WTC11 (cell line): ENCODE data around the gene SF3B1. TPM values are rescaled to one million over a fixed set of nuclear protein-coding genes. Genes with fewer than 3 reads are reported as not detected.
"Not testable (repeated sequence)": the region's sequence is repeated elsewhere in the genome, so short reads cannot be mapped to it uniquely, and the experiment has no call there.

Experiments used
- ATAC-seq: fragments of 200-7000 bp; cut with Tn5 transposase; 2 replicates; pipeline ENCODE4 v1.10.0; 2021; ENCODE audit warnings: mild to moderate bottlenecking, moderate library complexity
- CTCF ChIA-PET: fragments of 300-600 bp; sonication (Branson Sonifier 250); formaldehyde crosslinking; loops from one replicate; lab custom pipeline; 2021; ENCODE audit warnings: antibody characterized with exemption; lab: Charles Lee
- POLR2A ChIA-PET: fragments of 350-600 bp; sonication (Branson Sonifier 250); formaldehyde crosslinking; loops from one replicate; lab custom pipeline; 2021; ENCODE audit warnings: antibody characterized with exemption; lab: Charles Lee
- DNase-seq: peaks from one replicate; pipeline ENCODE4 v3.0.0; 2021; ENCODE audit warnings: low spot score
- H3K27ac Mint-ChIP-seq: 2 replicates; pipeline ENCODE4 v1.8.0; 2021; ENCODE audit warnings: mixed read lengths
- H3K27me3 Mint-ChIP-seq: 2 replicates; pipeline ENCODE4 v1.8.0; 2021; ENCODE audit warnings: low read depth, mild to moderate bottlenecking, moderate library complexity, mixed read lengths
- H3K36me3 Mint-ChIP-seq: 2 replicates; pipeline ENCODE4 v1.8.0; 2021; ENCODE audit warnings: mixed read lengths
- H3K4me1 Mint-ChIP-seq: 2 replicates; pipeline ENCODE4 v1.8.0; 2022; ENCODE audit warnings: mixed read lengths
- H3K4me3 Mint-ChIP-seq: 2 replicates; pipeline ENCODE4 v1.8.0; 2021; ENCODE audit warnings: mild to moderate bottlenecking, moderate library complexity, mixed read lengths
- H3K9me3 Mint-ChIP-seq: 2 replicates; pipeline ENCODE4 v1.8.0; 2021; ENCODE audit warnings: mixed read lengths
- ATF3 ChIP-seq: sonication (generic); formaldehyde crosslinking; conservative IDR thresholded peaks from 2 replicates; pipeline ENCODE4 v1.8.1; 2022; ENCODE audit warnings: mild to moderate bottlenecking, missing genetic modification reagents
- ELF4 ChIP-seq: sonication (generic); formaldehyde crosslinking; IDR thresholded peaks from 2 replicates; pipeline ENCODE4 v1.8.1; 2022; ENCODE audit warnings: low read depth, mild to moderate bottlenecking, moderate library complexity, missing genetic modification reagents
- FOXK1 ChIP-seq: sonication (generic); formaldehyde crosslinking; IDR thresholded peaks from 2 replicates; pipeline ENCODE4 v1.8.0; 2022; ENCODE audit warnings: mild to moderate bottlenecking, moderate library complexity, missing genetic modification reagents
- GTF2I ChIP-seq: fragments of 250-450 bp; sonication (Bioruptor Pico); conservative IDR thresholded peaks from 2 replicates; pipeline ENCODE4 v1.4.0; 2021; ENCODE audit warnings: mild to moderate bottlenecking
- IRF2 ChIP-seq: sonication (generic); formaldehyde crosslinking; IDR thresholded peaks from 2 replicates; pipeline ENCODE4 v1.8.0; 2022; ENCODE audit warnings: low read depth, missing genetic modification reagents, borderline replicate concordance
- MXD4 ChIP-seq: fragments of 250-450 bp; sonication (Bioruptor Pico); IDR thresholded peaks from 2 replicates; pipeline ENCODE4 v1.8.0; 2021; ENCODE audit warnings: mild to moderate bottlenecking, moderate library complexity, borderline replicate concordance
- NFYB ChIP-seq: sonication (generic); formaldehyde crosslinking; conservative IDR thresholded peaks from 2 replicates; pipeline ENCODE4 v1.8.0; 2022; ENCODE audit warnings: low read depth, missing genetic modification reagents
- NR1H2 ChIP-seq: sonication (generic); formaldehyde crosslinking; IDR thresholded peaks from 2 replicates; pipeline ENCODE4 v1.9.0; 2021; ENCODE audit warnings: mild to moderate bottlenecking, moderate library complexity, missing genetic modification reagents
- SMAD3 ChIP-seq: sonication (generic); formaldehyde crosslinking; IDR thresholded peaks from 2 replicates; pipeline ENCODE4 v1.8.0; 2022; ENCODE audit warnings: missing genetic modification reagents, mild to moderate bottlenecking, borderline replicate concordance
- SOX15 ChIP-seq: fragments of 250-450 bp; sonication (Bioruptor Pico); IDR thresholded peaks from 2 replicates; pipeline ENCODE4 v1.9.0; 2021; ENCODE audit warnings: mild to moderate bottlenecking
- TCF7 ChIP-seq: sonication (generic); formaldehyde crosslinking; IDR thresholded peaks from 2 replicates; pipeline ENCODE4 v1.8.0; 2022; ENCODE audit warnings: mild to moderate bottlenecking, low read depth, missing genetic modification reagents, moderate library complexity
- TEAD1 ChIP-seq: sonication (generic); formaldehyde crosslinking; IDR thresholded peaks from 2 replicates; pipeline ENCODE4 v1.8.0; 2022; ENCODE audit warnings: mild to moderate bottlenecking, missing genetic modification reagents
- TP53 ChIP-seq: sonication (generic); formaldehyde crosslinking; IDR thresholded peaks from 2 replicates; pipeline ENCODE4 v1.8.1; 2023; ENCODE audit warnings: mild to moderate bottlenecking, missing genetic modification reagents
- ZMAT4 ChIP-seq: fragments of 250-450 bp; sonication (Bioruptor Pico); IDR thresholded peaks from 2 replicates; pipeline ENCODE4 v1.9.0; 2021; ENCODE audit warnings: mild to moderate bottlenecking
- ZNF396 ChIP-seq: fragments of 250-450 bp; sonication (Bioruptor Pico); IDR thresholded peaks from 2 replicates; pipeline ENCODE4 v1.8.0; 2021; ENCODE audit warnings: mild to moderate bottlenecking, moderate library complexity, borderline replicate concordance
- ZNF423 ChIP-seq: fragments of 250-450 bp; sonication (Bioruptor Pico); IDR thresholded peaks from 2 replicates; pipeline ENCODE4 v2.1.2; 2022; ENCODE audit warnings: mild to moderate bottlenecking, moderate library complexity
- ZNF671 ChIP-seq: fragments of 250-450 bp; sonication (Bioruptor Pico); IDR thresholded peaks from 2 replicates; pipeline ENCODE4 v1.8.0; 2021; ENCODE audit warnings: mild to moderate bottlenecking
- total RNA-seq: library from RNA; stranded (reverse); gene quantifications from 3 replicates; pipeline ENCODE4 v1.2.3, GENCODE V29; 2021
- TF ChIP-seq, protein P1 (sequence below): sonication (generic); formaldehyde crosslinking; IDR thresholded peaks from 2 replicates; pipeline ENCODE4 v1.8.0; 2022; ENCODE audit warnings: mild to moderate bottlenecking, missing genetic modification reagents
- TF ChIP-seq, protein P2 (sequence below): sonication (generic); formaldehyde crosslinking; IDR thresholded peaks from 2 replicates; pipeline ENCODE4 v1.8.0; 2022; ENCODE audit warnings: mild to moderate bottlenecking, missing genetic modification reagents
- TF ChIP-seq, protein P3 (sequence below): sonication (generic); formaldehyde crosslinking; IDR thresholded peaks from 2 replicates; pipeline ENCODE4 v1.8.1; 2022; ENCODE audit warnings: low read depth, missing genetic modification reagents, borderline replicate concordance
- TF ChIP-seq, protein P4 (sequence below): fragments of 200-600 bp; IDR thresholded peaks from 2 replicates; pipeline ENCODE4 v1.8.0; 2022; ENCODE audit warnings: antibody characterized with exemption
- TF ChIP-seq, protein P5 (sequence below): sonication (generic); formaldehyde crosslinking; IDR thresholded peaks from 2 replicates; pipeline ENCODE4 v1.8.1; 2022; ENCODE audit warnings: mild to moderate bottlenecking, moderate library complexity, missing genetic modification reagents

SF3B1 gene
- total RNA-seq, 1 experiment from 2014 or later, result 321 TPM

GRCh38 chr2:197378086-197378485, 56.7 kb downstream of the SF3B1 start:
- ChIA-PET CTCF (interaction anchor here (0.7 to 1.5 kb wide), 7 partner anchors 10 to 302 kb away, joined by 3 to 7 read pairs (median 4); partner anchors contain the start of genes HSPD1 and HSPE1), POLR2A (no interaction called here)
- TF ChIP-seq ATF3 (CRISPR knock-in tag), result no peak
- TF ChIP-seq, protein P1, sequence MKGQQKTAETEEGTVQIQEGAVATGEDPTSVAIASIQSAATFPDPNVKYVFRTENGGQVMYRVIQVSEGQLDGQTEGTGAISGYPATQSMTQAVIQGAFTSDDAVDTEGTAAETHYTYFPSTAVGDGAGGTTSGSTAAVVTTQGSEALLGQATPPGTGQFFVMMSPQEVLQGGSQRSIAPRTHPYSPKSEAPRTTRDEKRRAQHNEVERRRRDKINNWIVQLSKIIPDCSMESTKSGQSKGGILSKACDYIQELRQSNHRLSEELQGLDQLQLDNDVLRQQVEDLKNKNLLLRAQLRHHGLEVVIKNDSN, result no peak
- TF ChIP-seq, protein P2, sequence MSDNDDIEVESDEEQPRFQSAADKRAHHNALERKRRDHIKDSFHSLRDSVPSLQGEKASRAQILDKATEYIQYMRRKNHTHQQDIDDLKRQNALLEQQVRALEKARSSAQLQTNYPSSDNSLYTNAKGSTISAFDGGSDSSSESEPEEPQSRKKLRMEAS, result no peak
- no peak for TF ChIP-seq IRF2 (CRISPR knock-in tag)
- TF ChIP-seq, protein P3, sequence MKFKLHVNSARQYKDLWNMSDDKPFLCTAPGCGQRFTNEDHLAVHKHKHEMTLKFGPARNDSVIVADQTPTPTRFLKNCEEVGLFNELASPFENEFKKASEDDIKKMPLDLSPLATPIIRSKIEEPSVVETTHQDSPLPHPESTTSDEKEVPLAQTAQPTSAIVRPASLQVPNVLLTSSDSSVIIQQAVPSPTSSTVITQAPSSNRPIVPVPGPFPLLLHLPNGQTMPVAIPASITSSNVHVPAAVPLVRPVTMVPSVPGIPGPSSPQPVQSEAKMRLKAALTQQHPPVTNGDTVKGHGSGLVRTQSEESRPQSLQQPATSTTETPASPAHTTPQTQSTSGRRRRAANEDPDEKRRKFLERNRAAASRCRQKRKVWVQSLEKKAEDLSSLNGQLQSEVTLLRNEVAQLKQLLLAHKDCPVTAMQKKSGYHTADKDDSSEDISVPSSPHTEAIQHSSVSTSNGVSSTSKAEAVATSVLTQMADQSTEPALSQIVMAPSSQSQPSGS (CRISPR knock-in tag), result no peak
- no peak for TF ChIP-seq ZMAT4 (CRISPR knock-in tag)
- Mint-ChIP-seq H3K36me3 (no peaks in the 10 kb centered on the region), H3K9me3 (no peaks in the 10 kb centered on the region), H3K4me3 (no peak overlapping the region), H3K27me3 (peaks cover 2% of the 10 kb centered on the region; the same call in 1 of the 2 replicates), H3K27ac (no peak overlapping the region), H3K4me1 (peaks cover 3% of the 10 kb centered on the region; the same call in 1 of the 2 replicates)
- DNase-seq (no peak), ATAC-seq (no peak)

- DNase-seq (no peak), ATAC-seq (no peak)
- H3K9me3 Mint-ChIP-seq, result no peaks in the 10 kb centered on the region
- H3K4me3 Mint-ChIP-seq, result no peak overlapping the region
- POLR2A ChIA-PET, result no interaction called here
- CTCF ChIA-PET, result interaction anchor here (1.0 to 1.2 kb wide), 2 partner anchors 122 to 209 kb away, joined by 3 to 4 read pairs; partner anchors contain the start of genes HSPD1 and HSPE1
- no peak overlapping the region for H3K27ac Mint-ChIP-seq
- H3K36me3 Mint-ChIP-seq, result no peaks in the 10 kb centered on the region
- peaks cover 2% of the 10 kb centered on the region; the same call in 1 of the 2 replicates for H3K27me3 Mint-ChIP-seq
- no peak for TF ChIP-seq ELF4 (CRISPR knock-in tag)
- no peak for TF ChIP-seq TP53 (CRISPR knock-in tag)
- TF ChIP-seq ZNF396, result no peak
- no peak for TF ChIP-seq ZNF423 (CRISPR knock-in tag)
- no peak for TF ChIP-seq ZNF671 (CRISPR knock-in tag)
- no peak for TF ChIP-seq NR1H2 (CRISPR knock-in tag)
- TF ChIP-seq, protein P4, sequence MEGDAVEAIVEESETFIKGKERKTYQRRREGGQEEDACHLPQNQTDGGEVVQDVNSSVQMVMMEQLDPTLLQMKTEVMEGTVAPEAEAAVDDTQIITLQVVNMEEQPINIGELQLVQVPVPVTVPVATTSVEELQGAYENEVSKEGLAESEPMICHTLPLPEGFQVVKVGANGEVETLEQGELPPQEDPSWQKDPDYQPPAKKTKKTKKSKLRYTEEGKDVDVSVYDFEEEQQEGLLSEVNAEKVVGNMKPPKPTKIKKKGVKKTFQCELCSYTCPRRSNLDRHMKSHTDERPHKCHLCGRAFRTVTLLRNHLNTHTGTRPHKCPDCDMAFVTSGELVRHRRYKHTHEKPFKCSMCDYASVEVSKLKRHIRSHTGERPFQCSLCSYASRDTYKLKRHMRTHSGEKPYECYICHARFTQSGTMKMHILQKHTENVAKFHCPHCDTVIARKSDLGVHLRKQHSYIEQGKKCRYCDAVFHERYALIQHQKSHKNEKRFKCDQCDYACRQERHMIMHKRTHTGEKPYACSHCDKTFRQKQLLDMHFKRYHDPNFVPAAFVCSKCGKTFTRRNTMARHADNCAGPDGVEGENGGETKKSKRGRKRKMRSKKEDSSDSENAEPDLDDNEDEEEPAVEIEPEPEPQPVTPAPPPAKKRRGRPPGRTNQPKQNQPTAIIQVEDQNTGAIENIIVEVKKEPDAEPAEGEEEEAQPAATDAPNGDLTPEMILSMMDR, result no peak
- no peak for TF ChIP-seq NFYB
- TF ChIP-seq GTF2I (CRISPR knock-in tag), result no peak
- no peak for TF ChIP-seq TEAD1 (CRISPR knock-in tag)
- no peak for TF ChIP-seq TCF7 (CRISPR knock-in tag)
- TF ChIP-seq SMAD3 (CRISPR knock-in tag), result no peak
- H3K4me1 Mint-ChIP-seq, result peaks cover 3% of the 10 kb centered on the region; the same call in 1 of the 2 replicates
Observed at GRCh38 chr2:197377670-197378069, 57.2 kb downstream of the SF3B1 start.

DNA sequence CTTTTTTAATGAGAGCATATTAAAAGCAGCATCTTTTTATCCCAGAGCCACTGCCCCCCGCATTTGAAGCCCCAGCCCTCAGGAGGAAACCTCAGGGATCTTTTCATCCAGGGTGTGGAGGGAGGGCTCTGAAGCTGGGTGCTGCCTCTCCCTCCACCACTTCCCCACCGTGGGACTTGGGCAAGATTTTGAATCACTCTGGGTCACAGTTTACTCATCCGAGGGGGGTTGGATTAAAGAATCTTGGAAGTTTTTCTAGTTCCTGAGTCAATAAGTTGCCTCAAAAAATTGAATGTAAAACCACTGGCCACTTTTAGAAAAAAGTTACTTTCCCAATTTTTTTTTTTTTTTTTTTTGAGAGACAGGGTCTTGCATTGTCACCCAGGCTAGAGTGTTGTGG, 62.2 kb downstream of the SF3B1 start:
- ATAC-seq (no peak), DNase-seq (no peak)
- H3K36me3 Mint-ChIP-seq, result no peaks in the 10 kb centered on the region
- POLR2A ChIA-PET, result interaction anchor here (0.5 kb wide), 1 partner anchor 108 kb away, joined by 3 read pairs; no protein-coding TSS in a partner anchor
- CTCF ChIA-PET, result no interaction called here
- peaks cover 22% of the 10 kb centered on the region for H3K27me3 Mint-ChIP-seq
- H3K9me3 Mint-ChIP-seq, result peaks cover 8% of the 10 kb centered on the region
- no peak overlapping the region for H3K27ac Mint-ChIP-seq
- TF ChIP-seq SMAD3 (CRISPR knock-in tag) (no peak), SOX15 (CRISPR knock-in tag) (no peak), MXD4 (CRISPR knock-in tag) (no peak), FOXK1 (CRISPR knock-in tag) (no peak), ZMAT4 (CRISPR knock-in tag) (no peak)
- TF ChIP-seq, protein P5, sequence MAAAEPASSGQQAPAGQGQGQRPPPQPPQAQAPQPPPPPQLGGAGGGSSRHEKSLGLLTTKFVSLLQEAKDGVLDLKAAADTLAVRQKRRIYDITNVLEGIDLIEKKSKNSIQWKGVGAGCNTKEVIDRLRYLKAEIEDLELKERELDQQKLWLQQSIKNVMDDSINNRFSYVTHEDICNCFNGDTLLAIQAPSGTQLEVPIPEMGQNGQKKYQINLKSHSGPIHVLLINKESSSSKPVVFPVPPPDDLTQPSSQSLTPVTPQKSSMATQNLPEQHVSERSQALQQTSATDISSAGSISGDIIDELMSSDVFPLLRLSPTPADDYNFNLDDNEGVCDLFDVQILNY (CRISPR knock-in tag), result no peak
- H3K4me1 Mint-ChIP-seq, result no peaks in the 10 kb centered on the region
- no peak overlapping the region for H3K4me3 Mint-ChIP-seq

- H3K4me3 Mint-ChIP-seq, H3K9me3 Mint-ChIP-seq, DNase-seq, POLR2A ChIA-PET, ATAC-seq, H3K4me1 Mint-ChIP-seq, H3K27ac Mint-ChIP-seq, H3K36me3 Mint-ChIP-seq: not testable (repeated sequence)
- CTCF ChIA-PET, result interaction anchor here (0.6 to 1.5 kb wide), 2 partner anchors 15 to 202 kb away, joined by 3 to 5 read pairs; no protein-coding TSS in a partner anchor
- H3K27me3 Mint-ChIP-seq, result peaks cover 34% of the 10 kb centered on the region
Observed at GRCh38 chr2:197370664-197371063, 64.2 kb downstream of the SF3B1 start.
